Measurements from ENCODE around the gene CD72. TPM values are rescaled to one million over a fixed set of nuclear protein-coding genes. Genes with fewer than 3 reads are reported as not detected.
"Not testable (repeated sequence)": the region's sequence is repeated elsewhere in the genome, so short reads cannot be mapped to it uniquely, and the experiment has no call there.

CD72 gene
- total RNA-seq, 1 donor from 2014 or later, result 0.56 TPM

DNA sequence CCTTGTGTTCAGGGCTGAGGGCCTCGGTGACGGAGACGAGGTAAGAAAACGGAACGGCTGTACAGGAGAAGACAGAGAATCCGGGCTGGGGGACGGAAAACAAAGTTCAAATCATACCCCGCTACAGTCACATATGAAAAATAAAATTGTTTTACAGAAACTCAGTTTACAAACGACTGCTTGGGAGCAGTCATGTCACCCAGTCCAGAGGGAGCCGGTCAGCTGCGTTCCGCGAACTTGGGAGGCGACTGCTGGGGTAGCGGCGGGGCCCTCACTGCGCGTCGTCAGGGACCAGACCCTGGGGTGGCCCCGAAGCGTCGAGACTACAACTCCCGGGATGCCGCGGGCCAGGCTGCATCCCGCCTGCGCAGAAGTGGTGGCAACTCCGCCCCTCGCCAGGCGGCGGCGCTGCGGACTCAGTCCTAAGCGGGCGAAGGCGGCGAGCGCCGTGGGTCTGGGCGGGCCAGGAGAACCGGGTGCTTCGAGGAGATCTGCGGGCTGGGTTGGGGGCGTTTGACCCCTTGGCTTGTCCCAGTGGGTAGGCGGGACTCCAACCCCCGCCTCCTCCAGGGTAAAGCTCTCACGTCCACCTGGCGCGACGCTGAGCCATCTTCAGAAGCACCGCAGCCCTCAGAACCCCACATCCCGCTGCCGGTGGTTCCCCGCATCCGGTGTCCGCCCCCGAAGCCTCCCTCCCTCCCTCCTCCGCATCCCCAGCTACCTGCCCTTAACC lies 28.5 kb upstream of the CD72 start:
- H2AFZ ChIP-seq (replicated peaks), result peak overlapping the region; percentile 78
- no peak overlapping the region for H3K27ac ChIP-seq
- H3K27me3 Mint-ChIP-seq (ENCODE audit: insufficient read depth, low read depth), result peaks cover 16% of the 10 kb centered on the region
- no peak overlapping the region for H3K9ac ChIP-seq
- TF ChIP-seq, protein P1, sequence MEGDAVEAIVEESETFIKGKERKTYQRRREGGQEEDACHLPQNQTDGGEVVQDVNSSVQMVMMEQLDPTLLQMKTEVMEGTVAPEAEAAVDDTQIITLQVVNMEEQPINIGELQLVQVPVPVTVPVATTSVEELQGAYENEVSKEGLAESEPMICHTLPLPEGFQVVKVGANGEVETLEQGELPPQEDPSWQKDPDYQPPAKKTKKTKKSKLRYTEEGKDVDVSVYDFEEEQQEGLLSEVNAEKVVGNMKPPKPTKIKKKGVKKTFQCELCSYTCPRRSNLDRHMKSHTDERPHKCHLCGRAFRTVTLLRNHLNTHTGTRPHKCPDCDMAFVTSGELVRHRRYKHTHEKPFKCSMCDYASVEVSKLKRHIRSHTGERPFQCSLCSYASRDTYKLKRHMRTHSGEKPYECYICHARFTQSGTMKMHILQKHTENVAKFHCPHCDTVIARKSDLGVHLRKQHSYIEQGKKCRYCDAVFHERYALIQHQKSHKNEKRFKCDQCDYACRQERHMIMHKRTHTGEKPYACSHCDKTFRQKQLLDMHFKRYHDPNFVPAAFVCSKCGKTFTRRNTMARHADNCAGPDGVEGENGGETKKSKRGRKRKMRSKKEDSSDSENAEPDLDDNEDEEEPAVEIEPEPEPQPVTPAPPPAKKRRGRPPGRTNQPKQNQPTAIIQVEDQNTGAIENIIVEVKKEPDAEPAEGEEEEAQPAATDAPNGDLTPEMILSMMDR (IDR thresholded peaks at IDR 0.05), result peak; percentile 79
- TF ChIP-seq EZH2phosphoT487 (IDR thresholded peaks at IDR 0.05), result no peak
- TF ChIP-seq EZH2 (IDR thresholded peaks at IDR 0.05), result no peak
- peaks cover 17% of the 10 kb centered on the region for H3F3A ChIP-seq (ENCODE audit: low read depth)
- H3K9me3 ChIP-seq (ENCODE audit: low read depth), result no peaks in the 10 kb centered on the region
- H3K36me3 ChIP-seq, result no peaks in the 10 kb centered on the region
- peak; percentile 96 for DNase-seq (ENCODE audit: low spot score)
- H3K36me3 Mint-ChIP-seq, result peaks cover under 1% of the 10 kb centered on the region
- H4K20me1 ChIP-seq (ENCODE audit: low read depth), result no peaks in the 10 kb centered on the region
- H3K4me1 ChIP-seq, result peaks cover 17% of the 10 kb centered on the region
- H3K27me3 ChIP-seq, result peaks cover 14% of the 10 kb centered on the region
- no peaks in the 10 kb centered on the region for H3K79me2 ChIP-seq (ENCODE audit: low read depth)
- H3K27ac Mint-ChIP-seq, result peak overlapping the region; percentile 62
- H3K9me3 Mint-ChIP-seq, result no peaks in the 10 kb centered on the region
- peak overlapping the region; percentile 80 for H3K4me2 ChIP-seq
- H3K4me3 Mint-ChIP-seq, result peak overlapping the region; percentile 90
- peak overlapping the region; percentile 63 for H3K4me3 ChIP-seq
- peaks cover 22% of the 10 kb centered on the region for H3K4me1 Mint-ChIP-seq

DNA sequence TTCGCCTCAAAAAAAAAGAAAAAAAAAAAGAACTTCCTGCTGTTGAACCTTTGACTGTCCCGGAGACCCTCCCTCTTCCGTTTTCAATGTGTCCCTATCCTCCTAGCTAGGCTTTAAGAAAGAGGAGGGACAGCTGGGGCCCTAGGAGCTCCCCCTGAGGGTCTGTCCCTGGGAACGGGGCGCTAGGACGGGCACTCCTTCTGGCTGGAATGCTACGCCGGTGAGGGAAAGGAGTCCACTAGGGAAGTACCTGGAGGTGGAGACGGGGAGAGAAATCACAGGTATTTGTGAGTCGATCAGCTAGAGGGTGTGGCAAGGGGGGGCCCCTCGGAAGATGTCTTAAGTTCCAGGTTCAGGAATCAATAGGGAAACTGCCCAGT lies 27.9 kb upstream of the CD72 start:
- Mint-ChIP-seq H3K4me3 (peak overlapping the region; percentile 90), H3K27me3 (ENCODE audit: insufficient read depth, low read depth) (peaks cover 13% of the 10 kb centered on the region), H3K4me1 (peaks cover 26% of the 10 kb centered on the region), H3K27ac (peak overlapping the region; percentile 62), H3K36me3 (peaks cover 4% of the 10 kb centered on the region), H3K9me3 (peaks cover 3% of the 10 kb centered on the region)
- Histone ChIP-seq H3K27me3 (peaks cover 14% of the 10 kb centered on the region), H3K9me3 (ENCODE audit: low read depth) (no peaks in the 10 kb centered on the region), H3K4me3 (peak overlapping the region; percentile 63), H3K36me3 (no peaks in the 10 kb centered on the region), H3K9ac (no peak overlapping the region), H3F3A (ENCODE audit: low read depth) (peaks cover 17% of the 10 kb centered on the region), H3K27ac (no peak overlapping the region), H3K4me1 (peaks cover 17% of the 10 kb centered on the region), H2AFZ (replicated peaks) (peak overlapping the region; percentile 75), H3K4me2 (peak overlapping the region; percentile 80), H4K20me1 (ENCODE audit: low read depth) (no peaks in the 10 kb centered on the region), H3K79me2 (ENCODE audit: low read depth) (no peaks in the 10 kb centered on the region)
- TF ChIP-seq EZH2 (IDR thresholded peaks at IDR 0.05), result no peak
- TF ChIP-seq, protein P1 (IDR thresholded peaks at IDR 0.05), result peak; percentile 36
- DNase-seq (ENCODE audit: low spot score), result peak; percentile 73

DNA sequence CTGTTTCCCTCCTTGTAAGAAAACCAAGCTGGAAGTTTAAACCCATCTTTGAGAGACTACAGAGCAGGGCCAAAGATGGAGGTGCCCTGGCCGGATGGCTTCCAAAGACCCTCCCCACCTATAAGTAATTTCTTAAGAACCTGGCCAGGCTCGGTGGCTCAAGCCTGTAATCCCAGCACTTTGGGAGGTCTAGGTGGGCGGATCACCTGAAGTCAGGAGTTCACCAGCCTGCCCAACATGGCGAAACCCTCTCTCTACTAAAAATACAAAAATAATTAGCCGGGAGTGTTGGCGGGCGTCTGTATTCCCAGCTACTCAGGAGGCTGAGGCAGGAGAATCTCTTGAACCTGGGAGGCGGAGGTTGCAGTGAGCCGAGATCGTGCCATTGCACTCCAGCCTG lies 27.5 kb upstream of the CD72 start:
- H3K4me1 ChIP-seq, result peaks cover 13% of the 10 kb centered on the region
- Mint-ChIP-seq H3K27me3 (ENCODE audit: insufficient read depth, low read depth) (peaks cover 13% of the 10 kb centered on the region), H3K4me1 (peaks cover 26% of the 10 kb centered on the region), H3K4me3 (peak overlapping the region; percentile 90)
- H3K4me2 ChIP-seq, result peak overlapping the region; percentile 80
- not testable (repeated sequence) for H3K9me3 ChIP-seq (ENCODE audit: low read depth); H3K9me3 Mint-ChIP-seq; H3K27ac ChIP-seq; H3K79me2 ChIP-seq (ENCODE audit: low read depth); DNase-seq (ENCODE audit: low spot score); H3K9ac ChIP-seq; H4K20me1 ChIP-seq (ENCODE audit: low read depth); H3K27ac Mint-ChIP-seq; H3K36me3 ChIP-seq; H3K36me3 Mint-ChIP-seq
- H3K4me3 ChIP-seq, result peak overlapping the region; percentile 63
- peak overlapping the region; percentile 75 for H2AFZ ChIP-seq (replicated peaks)
- peaks cover 14% of the 10 kb centered on the region for H3K27me3 ChIP-seq
- peaks cover 17% of the 10 kb centered on the region for H3F3A ChIP-seq (ENCODE audit: low read depth)

DNA sequence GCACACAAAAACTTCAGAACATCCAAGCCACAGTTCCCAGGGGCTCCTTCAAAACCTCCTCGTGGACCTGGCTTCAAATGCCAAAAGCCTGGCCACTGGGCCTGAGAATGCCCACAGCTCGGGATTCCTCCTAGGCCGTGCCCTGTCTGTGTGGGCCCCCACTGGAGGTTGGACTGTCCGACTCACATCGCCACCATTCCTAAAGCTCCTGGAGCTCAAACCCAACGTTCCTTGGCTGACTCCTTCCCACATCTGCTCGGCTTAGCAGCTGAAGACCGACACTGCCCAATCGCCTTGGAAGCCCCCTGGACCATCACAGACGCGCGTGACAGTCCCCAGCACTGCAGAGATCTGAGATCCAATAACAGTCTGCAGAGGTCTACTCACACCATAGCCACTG lies 24.8 kb upstream of the CD72 start:
- Mint-ChIP-seq H3K4me3 (no peak overlapping the region), H3K9me3 (peaks cover 8% of the 10 kb centered on the region), H3K4me1 (peaks cover 18% of the 10 kb centered on the region), H3K36me3 (peaks cover 11% of the 10 kb centered on the region), H3K27ac (no peak overlapping the region), H3K27me3 (ENCODE audit: insufficient read depth, low read depth) (peaks cover 10% of the 10 kb centered on the region)
- Histone ChIP-seq H3K9me3 (ENCODE audit: low read depth) (no peaks in the 10 kb centered on the region), H3K27ac (no peak overlapping the region), H3K4me3 (no peak overlapping the region), H3K4me1 (peaks cover 8% of the 10 kb centered on the region), H3K9ac (no peak overlapping the region), H4K20me1 (ENCODE audit: low read depth) (no peaks in the 10 kb centered on the region), H2AFZ (replicated peaks) (no peak overlapping the region), H3K36me3 (no peaks in the 10 kb centered on the region), H3F3A (ENCODE audit: low read depth) (peaks cover 16% of the 10 kb centered on the region), H3K27me3 (peaks cover 10% of the 10 kb centered on the region), H3K79me2 (ENCODE audit: low read depth) (no peaks in the 10 kb centered on the region), H3K4me2 (no peak overlapping the region)
- DNase-seq (ENCODE audit: low spot score), result no peak
- no peak for TF ChIP-seq EZH2phosphoT487 (IDR thresholded peaks at IDR 0.05)
- TF ChIP-seq, protein P1 (IDR thresholded peaks at IDR 0.05), result no peak
- no peak for TF ChIP-seq EZH2 (IDR thresholded peaks at IDR 0.05)

DNA sequence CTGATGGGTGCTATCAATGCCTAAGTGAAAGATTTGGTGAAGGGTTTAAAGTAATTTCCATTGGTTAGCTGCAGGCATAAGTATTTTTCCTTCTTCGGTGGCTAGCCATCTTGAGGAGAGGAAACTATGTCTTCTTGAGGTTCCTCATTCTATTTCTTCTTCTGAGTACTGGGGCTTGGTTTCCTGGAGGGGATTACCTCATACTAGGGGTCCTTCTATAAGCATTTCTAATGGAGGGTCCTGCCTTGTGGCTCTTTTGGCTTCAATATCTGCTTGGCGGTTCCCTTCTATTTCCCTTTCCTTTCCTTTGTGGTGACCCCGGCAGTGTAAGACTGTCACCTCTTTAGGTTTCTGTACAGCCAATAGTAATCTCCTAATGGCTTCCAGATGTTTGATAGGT lies 23.3 kb upstream of the CD72 start:
- not testable (repeated sequence) for DNase-seq (ENCODE audit: low spot score); H3K4me3 ChIP-seq; H3K27ac Mint-ChIP-seq; H4K20me1 ChIP-seq (ENCODE audit: low read depth); H3K27me3 ChIP-seq; H3K4me1 Mint-ChIP-seq; H3K79me2 ChIP-seq (ENCODE audit: low read depth); H3K27me3 Mint-ChIP-seq (ENCODE audit: insufficient read depth, low read depth); H3K9me3 ChIP-seq (ENCODE audit: low read depth); H3K9me3 Mint-ChIP-seq; H2AFZ ChIP-seq (replicated peaks); H3K36me3 ChIP-seq; H3K27ac ChIP-seq; H3K4me1 ChIP-seq; H3F3A ChIP-seq (ENCODE audit: low read depth); H3K4me3 Mint-ChIP-seq; H3K9ac ChIP-seq; H3K4me2 ChIP-seq
- peaks cover 11% of the 10 kb centered on the region for H3K36me3 Mint-ChIP-seq

DNA sequence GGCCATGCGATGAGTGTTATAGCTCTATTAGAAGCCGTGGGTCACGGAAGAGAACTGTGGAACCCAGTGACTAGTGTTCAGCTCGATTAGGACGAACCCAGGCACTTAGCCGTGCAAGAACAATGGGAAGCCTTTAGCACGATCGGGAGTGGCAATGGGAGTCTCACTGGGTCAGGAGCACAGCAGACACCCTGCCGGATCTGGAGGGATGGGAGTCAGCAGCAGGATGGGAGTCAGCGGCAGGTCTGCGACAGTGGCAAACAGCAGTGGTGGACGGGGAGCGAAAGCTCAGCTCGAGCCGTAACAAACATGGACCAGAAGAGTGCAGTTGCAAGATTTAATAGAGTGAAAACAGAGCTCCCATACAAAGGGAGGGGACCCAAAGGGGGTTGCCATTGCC lies 22.2 kb upstream of the CD72 start:
- not testable (repeated sequence) for H3K4me2 ChIP-seq; H3F3A ChIP-seq (ENCODE audit: low read depth); H3K4me3 ChIP-seq; H3K79me2 ChIP-seq (ENCODE audit: low read depth); H4K20me1 ChIP-seq (ENCODE audit: low read depth); H2AFZ ChIP-seq (replicated peaks); H3K27ac Mint-ChIP-seq; H3K4me1 ChIP-seq; H3K9me3 Mint-ChIP-seq; H3K36me3 ChIP-seq; H3K27me3 ChIP-seq; H3K27me3 Mint-ChIP-seq (ENCODE audit: insufficient read depth, low read depth); DNase-seq (ENCODE audit: low spot score); H3K9me3 ChIP-seq (ENCODE audit: low read depth); H3K27ac ChIP-seq; H3K4me1 Mint-ChIP-seq; H3K9ac ChIP-seq
- peak overlapping the region; percentile 52 for H3K4me3 Mint-ChIP-seq
- peaks cover 11% of the 10 kb centered on the region for H3K36me3 Mint-ChIP-seq

Data from neural progenitor cell (in vitro differentiated cells).